ENCODE measurements around the gene MACROD2.

DNA sequence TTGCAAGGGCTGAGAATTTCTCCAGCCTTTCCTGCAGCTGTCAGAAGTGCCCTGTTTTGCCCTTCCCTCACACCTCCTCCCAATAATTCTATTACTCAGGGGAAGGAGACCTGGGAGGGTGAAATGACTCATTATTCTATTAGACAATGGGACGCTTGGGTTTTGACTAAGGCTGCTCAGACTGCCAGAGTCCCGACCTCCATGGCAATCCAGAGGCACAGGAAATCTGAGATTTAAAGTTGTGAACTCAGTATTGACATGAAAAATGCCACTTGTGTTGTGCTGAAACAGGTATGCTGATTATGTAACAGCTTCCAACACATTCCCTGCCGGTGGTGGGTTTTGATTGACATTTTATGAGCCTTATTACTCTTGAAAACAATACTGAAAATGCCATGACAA, 967.9 kb downstream of the MACROD2 start:
- TF ChIP-seq, protein P1, sequence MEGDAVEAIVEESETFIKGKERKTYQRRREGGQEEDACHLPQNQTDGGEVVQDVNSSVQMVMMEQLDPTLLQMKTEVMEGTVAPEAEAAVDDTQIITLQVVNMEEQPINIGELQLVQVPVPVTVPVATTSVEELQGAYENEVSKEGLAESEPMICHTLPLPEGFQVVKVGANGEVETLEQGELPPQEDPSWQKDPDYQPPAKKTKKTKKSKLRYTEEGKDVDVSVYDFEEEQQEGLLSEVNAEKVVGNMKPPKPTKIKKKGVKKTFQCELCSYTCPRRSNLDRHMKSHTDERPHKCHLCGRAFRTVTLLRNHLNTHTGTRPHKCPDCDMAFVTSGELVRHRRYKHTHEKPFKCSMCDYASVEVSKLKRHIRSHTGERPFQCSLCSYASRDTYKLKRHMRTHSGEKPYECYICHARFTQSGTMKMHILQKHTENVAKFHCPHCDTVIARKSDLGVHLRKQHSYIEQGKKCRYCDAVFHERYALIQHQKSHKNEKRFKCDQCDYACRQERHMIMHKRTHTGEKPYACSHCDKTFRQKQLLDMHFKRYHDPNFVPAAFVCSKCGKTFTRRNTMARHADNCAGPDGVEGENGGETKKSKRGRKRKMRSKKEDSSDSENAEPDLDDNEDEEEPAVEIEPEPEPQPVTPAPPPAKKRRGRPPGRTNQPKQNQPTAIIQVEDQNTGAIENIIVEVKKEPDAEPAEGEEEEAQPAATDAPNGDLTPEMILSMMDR (conservative IDR thresholded peaks at IDR 0.05 in 1 of 2, IDR thresholded peaks at IDR 0.05 in 1 of 2; ENCODE audit: extremely low read depth in 1 of 2, insufficient read depth in 1 of 2, low read depth in 1 of 2, low read length in 2 of 2): no peak
- no peak for TF ChIP-seq EZH2 (IDR thresholded peaks at IDR 0.05; ENCODE audit: borderline replicate concordance, low read length)

Data from mammary epithelial cell (primary cell).